B cell (primary cell): ENCODE measurements around the gene PEBP1. TPM values are rescaled to one million over a fixed set of nuclear protein-coding genes. Genes with fewer than 3 reads are reported as not detected.

Experiments used
- ATAC-seq: fragments of 200-7000 bp; cut with Tn5 transposase; one replicate; pipeline ENCODE4 v1.10.0; 2021; ENCODE audit warnings: low read depth, mild to moderate bottlenecking, moderate number of reproducible peaks, moderate library complexity
- CTCF ChIA-PET: fragments of 350-600 bp; sonication (Branson Sonifier 250); formaldehyde crosslinking; loops from one replicate; lab custom pipeline; 2021; ENCODE audit warnings: antibody characterized with exemption, inconsistent platforms; lab: Charles Lee
- POLR2A ChIA-PET: fragments of 350-600 bp; sonication (Branson Sonifier 250); formaldehyde crosslinking; loops from one replicate; lab custom pipeline; 2021; ENCODE audit warnings: antibody characterized with exemption; lab: Charles Lee
- DNase-seq: peaks from one replicate; pipeline ENCODE4 v3.0.0; 2013
- H2AFZ ChIP-seq: 2 replicates; pipeline ENCODE4 v1.6.1; 2012; ENCODE audit warnings: mild to moderate bottlenecking, low read depth, low read length; ENCODE audit not compliant: insufficient read depth, poor library complexity, severe bottlenecking
- H3K27ac ChIP-seq, 2 donors: 1 replicate in 1 of 2; 2 replicates in 1 of 2; pipeline ENCODE4 v1.5.1; 2012 to 2013; ENCODE audit warnings: low read length in 2 of 2, mild to moderate bottlenecking in 2 of 2, moderate library complexity in 1 of 2
- H3K27me3 ChIP-seq, 4 experiments: fragments of 200-600 bp in 1 of 4; sonication (generic) in 1 of 4; replicated peaks in 1 of 4; 1 replicate in 2 of 4; 2 replicates in 2 of 4; pipeline versions ENCODE4 v1.6.1 to v1.7.0; 2013 to 2016; ENCODE audit warnings: low read length in 3 of 4, mild to moderate bottlenecking in 2 of 4, mixed read lengths in 1 of 4, moderate library complexity in 1 of 4; ENCODE audit not compliant: insufficient read depth in 4 of 4, control insufficient read depth in 3 of 4; ENCODE audit errors: control extremely low read depth in 1 of 4
- H3K36me3 ChIP-seq, 2 experiments: replicated peaks in 1 of 2; 1 replicate in 1 of 2; 2 replicates in 1 of 2; pipeline versions ENCODE4 v1.6.1 to v1.7.1; 2013; ENCODE audit warnings: low read length in 1 of 2; ENCODE audit not compliant: insufficient read depth in 2 of 2, control insufficient read depth in 1 of 2; ENCODE audit errors: control extremely low read depth in 1 of 2, extremely low read depth in 1 of 2
- H3K4me1 ChIP-seq, 2 donors: fragments of 200-600 bp in 1 of 2; sonication (generic) in 1 of 2; 1 replicate in 1 of 2; 2 replicates in 1 of 2; pipeline versions ENCODE4 v1.5.1 to v1.6.1; 2013 to 2017; ENCODE audit warnings: low read length in 2 of 2; ENCODE audit not compliant: control insufficient read depth in 2 of 2, insufficient read depth in 2 of 2
- H3K4me2 ChIP-seq: replicated peaks from 2 replicates; pipeline ENCODE3; 2012; ENCODE audit warnings: mild to moderate bottlenecking, low read depth, low read length; ENCODE audit not compliant: poor library complexity, severe bottlenecking
- H3K4me3 ChIP-seq, 5 experiments: fragments of 200-600 bp in 1 of 5; sonication (generic) in 1 of 5; 1 replicate in 3 of 5; 2 replicates in 2 of 5; pipeline versions ENCODE4 v1.5.1 to v1.7.0; 2011 to 2016; ENCODE audit warnings: low read length in 4 of 5, mild to moderate bottlenecking in 4 of 5, low read depth in 2 of 5, control low read depth in 1 of 5, moderate library complexity in 1 of 5; ENCODE audit not compliant: insufficient read depth in 1 of 5; ENCODE audit errors: control extremely low read depth in 1 of 5, extremely low read depth in 1 of 5
- H3K79me2 ChIP-seq: fragments of 200-600 bp; sonication (generic); one replicate; pipeline ENCODE4 v1.6.0; 2016; ENCODE audit warnings: low read length; ENCODE audit not compliant: control insufficient read depth, insufficient read depth
- H3K9ac ChIP-seq: fragments of 200-600 bp; sonication (generic); 2 replicates; pipeline ENCODE4 v1.6.1; 2017; ENCODE audit warnings: mild to moderate bottlenecking, low read length, moderate library complexity
- H3K9me3 ChIP-seq, 3 donors: one replicate each; pipeline versions ENCODE4 v1.6.1 to v1.7.1; 2013; ENCODE audit warnings: low read length in 2 of 3; ENCODE audit not compliant: control insufficient read depth in 2 of 3, insufficient read depth in 1 of 3; ENCODE audit errors: control extremely low read depth in 1 of 3
- H4K20me1 ChIP-seq: 2 replicates; pipeline ENCODE4 v1.6.0; 2012; ENCODE audit warnings: mild to moderate bottlenecking, low read length; ENCODE audit not compliant: insufficient read depth, control insufficient read depth, poor library complexity, severe bottlenecking
- H3K27ac Mint-ChIP-seq: one replicate; pipeline ENCODE4 v1.8.0; 2021; ENCODE audit warnings: mixed read lengths
- H3K27me3 Mint-ChIP-seq: one replicate; pipeline ENCODE4 v1.8.0; 2021; ENCODE audit warnings: mixed read lengths
- H3K4me1 Mint-ChIP-seq: one replicate; pipeline ENCODE4 v1.8.0; 2021; ENCODE audit warnings: mixed read lengths
- H3K4me3 Mint-ChIP-seq: one replicate; pipeline ENCODE4 v1.8.0; 2021; ENCODE audit warnings: mixed read lengths
- H3K9me3 Mint-ChIP-seq: one replicate; pipeline ENCODE4 v1.8.0; 2022; ENCODE audit warnings: mixed read lengths; ENCODE audit not compliant: insufficient read depth
- CTCF ChIP-seq: fragments of 200-600 bp; IDR thresholded peaks from one replicate; pipeline ENCODE4 v1.8.0; 2022; ENCODE audit warnings: antibody characterized with exemption, mild to moderate bottlenecking
- EZH2 ChIP-seq: IDR thresholded peaks from 2 replicates; pipeline ENCODE4 v1.6.1; 2012; ENCODE audit warnings: borderline replicate concordance, low read depth, mild to moderate bottlenecking, moderate library complexity, low read length; ENCODE audit not compliant: insufficient read depth, poor library complexity, severe bottlenecking
- WGBS: methylation state at CpG from one replicate; pipeline ENCODE4 v1.1.5; 2013; ENCODE audit warnings: missing lambda C conversion rate; ENCODE audit not compliant: insufficient coverage; 5-methylcytosine and 5-hydroxymethylcytosine counted together
- intact Hi-C: fragments of 100-400 bp; cut with micrococcal nuclease; formaldehyde crosslinking; loops from one replicate; pipeline ENCODE4 v1.10.0; 2022
- polyA plus RNA-seq: library from polyadenylated mRNA; depleted of rRNA; stranded (reverse); fragments of >200 nt; gene quantifications from 2 replicates; pipeline ENCODE4 v1.2.3, GENCODE V29; 2012
- total RNA-seq, 2 donors: library from RNA; stranded (reverse); fragments of 120-200 nt in 1 of 2; gene quantifications; 1 replicate in 1 of 2; 2 replicates in 1 of 2; pipeline versions ENCODE4 v1.2.3 to v1.2.4, GENCODE V29; 2013 to 2022

The PEBP1 gene
- total and polyA plus RNA-seq, 2 donors (not counting 1 experiment from before 2014, with no cell fraction given) = 76.6 to 106 TPM

GRCh38 chr12:118183711-118184110 is 47.8 kb downstream of the PEBP1 start:
- H3K9me3 ChIP-seq = no peaks in the 10 kb centered on the region
- H3K4me1 ChIP-seq = peaks cover 3 to 5% of the 10 kb centered on the region in 2 donors
- DNase-seq (no peak), ATAC-seq (no peak)
- Mint-ChIP-seq H3K27ac (no peak overlapping the region), H3K4me1 (peaks cover 13% of the 10 kb centered on the region), H3K27me3 (no peaks in the 10 kb centered on the region), H3K9me3 (no peaks in the 10 kb centered on the region), H3K4me3 (no peak overlapping the region)
- peak overlapping the region in 1 of 2 donors; percentile 40 for H3K27ac ChIP-seq
- no peak overlapping the region for H3K4me3 ChIP-seq
- H3K36me3 ChIP-seq = peaks cover 6 to 33% of the 10 kb centered on the region in 2 experiments
- intact Hi-C loops = loop anchor here (10.0 kb wide), 1 partner anchor 51 kb away; no protein-coding TSS in a partner anchor
- H2AFZ ChIP-seq = no peak overlapping the region
- no peaks in the 10 kb centered on the region for H3K27me3 ChIP-seq
- H4K20me1 ChIP-seq = peaks cover 10% of the 10 kb centered on the region
- no peak for TF ChIP-seq EZH2
- TF ChIP-seq CTCF = no peak
- POLR2A ChIA-PET = no interaction called here
- H3K9ac ChIP-seq = no peak overlapping the region
- H3K79me2 ChIP-seq = peaks cover 12% of the 10 kb centered on the region
- CTCF ChIA-PET = interaction anchor here (0.6 to 8.2 kb wide), 12 partner anchors 9 to 223 kb away, joined by 3 to 221 read pairs (median 4); partner anchors contain the start of genes SUDS3 and TAOK3
- no peak overlapping the region for H3K4me2 ChIP-seq

GRCh38 chr12:118185602-118186397 is 49.9 kb downstream of the PEBP1 start:
- Histone ChIP-seq H2AFZ (no peak overlapping the region), H3K27me3 (no peaks in the 10 kb centered on the region), H3K4me3 (no peak overlapping the region), H3K4me2 (no peak overlapping the region), H3K27ac (peak overlapping the region in 1 of 2 donors; percentile 51), H3K4me1 (peaks cover 3 to 5% of the 10 kb centered on the region in 2 donors), H4K20me1 (peaks cover 10% of the 10 kb centered on the region), H3K36me3 (peaks cover 13 to 39% of the 10 kb centered on the region in 2 experiments), H3K9me3 (no peaks in the 10 kb centered on the region), H3K9ac (no peak overlapping the region), H3K79me2 (peaks cover 12% of the 10 kb centered on the region)
- POLR2A ChIA-PET = interaction anchor here (0.7 kb wide), 2 partner anchors 52 to 175 kb away, joined by 3 read pairs; no protein-coding TSS in a partner anchor
- ATAC-seq = no peak
- intact Hi-C loops = loop anchor here (10.0 kb wide), 1 partner anchor 49 kb away; no protein-coding TSS in a partner anchor
- Mint-ChIP-seq H3K4me1 (peaks cover 13% of the 10 kb centered on the region), H3K9me3 (no peaks in the 10 kb centered on the region), H3K27ac (peak overlapping the region; percentile 68), H3K4me3 (no peak overlapping the region), H3K27me3 (no peaks in the 10 kb centered on the region)
- CTCF ChIA-PET = interaction anchor here (0.6 to 8.2 kb wide), 4 partner anchors 11 to 190 kb away, joined by 3 to 221 read pairs (median 8); partner anchors contain the start of genes SUDS3 and TAOK3
- no peak for TF ChIP-seq EZH2
- no peak for TF ChIP-seq CTCF
- DNase-seq = no peak
- no CpG with 5 or more reads among the region's 5 CpGs for WGBS
